Measurements from ENCODE around the gene PFKL. TPM values are rescaled to one million over a fixed set of nuclear protein-coding genes. Genes with fewer than 3 reads are reported as not detected.

Gene PFKL
- total RNA-seq, 3 donors from 2014 or later: 102 to 122 (median 116) TPM

DNA sequence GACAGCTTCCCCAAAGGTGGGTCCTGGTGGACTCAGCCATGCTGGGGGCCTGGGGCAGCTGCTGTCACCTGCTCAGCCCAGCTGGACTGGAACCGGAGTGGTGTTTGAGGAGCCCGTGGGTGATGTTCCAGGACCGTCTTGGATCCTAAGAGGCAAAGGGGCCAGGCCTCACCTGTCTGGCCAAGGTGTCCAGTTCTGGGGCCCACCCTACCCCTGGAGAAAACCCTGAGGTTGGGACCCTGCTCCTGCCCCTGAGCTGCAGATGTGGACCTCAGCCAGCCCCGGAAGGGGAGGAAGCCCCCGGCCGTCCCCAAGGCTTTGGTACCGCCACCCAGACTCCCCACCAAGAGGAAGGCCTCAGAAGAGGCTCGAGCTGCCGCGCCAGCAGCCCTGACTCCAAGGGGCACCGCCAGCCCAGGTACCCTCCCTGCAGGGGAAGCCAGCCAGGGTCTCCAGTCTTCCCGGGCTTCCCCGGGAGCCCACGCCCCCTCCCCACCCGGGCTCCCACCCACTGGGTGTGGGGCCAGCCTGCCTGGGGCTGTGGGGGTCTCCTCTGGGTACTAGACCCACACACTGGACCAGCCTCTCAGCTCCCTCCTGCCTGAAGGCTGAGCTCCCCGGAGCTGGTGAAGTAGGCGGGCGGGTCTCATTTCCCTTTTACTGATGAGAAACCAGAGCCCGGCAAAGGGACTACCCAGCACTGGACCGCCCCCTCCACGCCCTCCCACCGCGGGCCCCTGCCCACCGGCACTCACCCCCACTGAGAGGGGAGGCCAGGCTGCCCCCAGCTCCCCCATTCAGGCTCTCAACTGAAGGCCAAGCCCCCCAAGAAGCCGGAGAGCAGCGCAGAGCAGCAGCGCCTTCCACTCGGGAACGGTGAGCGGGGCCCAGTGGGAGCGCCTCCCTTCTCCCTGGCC is 12.9 kb upstream of the PFKL start:
- no peaks in the 10 kb centered on the region for H3K36me3 Mint-ChIP-seq (ENCODE audit: insufficient read depth)
- no peak overlapping the region for H3K4me3 Mint-ChIP-seq
- DNase-seq (no peak), ATAC-seq (no peak)
- H3K4me1 Mint-ChIP-seq (ENCODE audit: low read depth): peaks cover 2% of the 10 kb centered on the region
- H3K9me3 Mint-ChIP-seq: no peaks in the 10 kb centered on the region
- peaks cover 2% of the 10 kb centered on the region for H3K27me3 Mint-ChIP-seq (ENCODE audit: low read depth)

- no peak overlapping the region for H3K4me3 Mint-ChIP-seq
- DNase-seq: no peak
- no peak for ATAC-seq
- H3K9me3 Mint-ChIP-seq: no peaks in the 10 kb centered on the region
- no peaks in the 10 kb centered on the region for H3K36me3 Mint-ChIP-seq (ENCODE audit: insufficient read depth)
- H3K27me3 Mint-ChIP-seq (ENCODE audit: low read depth): peaks cover 2% of the 10 kb centered on the region
- peaks cover 4% of the 10 kb centered on the region for H3K4me1 Mint-ChIP-seq (ENCODE audit: low read depth)
Observed at GRCh38 chr21:44288251-44289110, 11.4 kb upstream of the PFKL start.

- H3K4me1 Mint-ChIP-seq (ENCODE audit: low read depth): peaks cover 5% of the 10 kb centered on the region
- peaks cover 2% of the 10 kb centered on the region for H3K27me3 Mint-ChIP-seq (ENCODE audit: low read depth)
- no peak for ATAC-seq
Observed at GRCh38 chr21:44289381-44290010, 10.4 kb upstream of the PFKL start.

GRCh38 chr21:44290327-44291077 is 9.4 kb upstream of the PFKL start:
- Mint-ChIP-seq H3K4me1 (ENCODE audit: low read depth) (peaks cover 9% of the 10 kb centered on the region), H3K36me3 (ENCODE audit: insufficient read depth) (no peaks in the 10 kb centered on the region), H3K27me3 (ENCODE audit: low read depth) (peaks cover 2% of the 10 kb centered on the region), H3K9me3 (no peaks in the 10 kb centered on the region), H3K4me3 (no peak overlapping the region)
- no peak for DNase-seq
- ATAC-seq: no peak

More at GRCh38 chr21:44289381-44290010, 10.4 kb upstream of the PFKL start:
- H3K9me3 Mint-ChIP-seq: no peaks in the 10 kb centered on the region
- no peaks in the 10 kb centered on the region for H3K36me3 Mint-ChIP-seq (ENCODE audit: insufficient read depth)
- H3K4me3 Mint-ChIP-seq: no peak overlapping the region
- DNase-seq: no peak

- no peak for ATAC-seq
- Mint-ChIP-seq H3K4me1 (ENCODE audit: low read depth) (peaks cover 9% of the 10 kb centered on the region), H3K9me3 (no peaks in the 10 kb centered on the region), H3K27me3 (ENCODE audit: low read depth) (peaks cover 2% of the 10 kb centered on the region), H3K4me3 (no peak overlapping the region), H3K36me3 (ENCODE audit: insufficient read depth) (no peaks in the 10 kb centered on the region)
- DNase-seq: no peak
Observed at GRCh38 chr21:44291078-44291935, 8.5 kb upstream of the PFKL start.

- no peak for ATAC-seq
- no peaks in the 10 kb centered on the region for H3K36me3 Mint-ChIP-seq (ENCODE audit: insufficient read depth)
- H3K4me1 Mint-ChIP-seq (ENCODE audit: low read depth): peaks cover 9% of the 10 kb centered on the region
- H3K4me3 Mint-ChIP-seq: no peak overlapping the region
- no peaks in the 10 kb centered on the region for H3K9me3 Mint-ChIP-seq
- DNase-seq: no peak
- peaks cover 2% of the 10 kb centered on the region for H3K27me3 Mint-ChIP-seq (ENCODE audit: low read depth)
Observed at GRCh38 chr21:44291936-44292811, 7.7 kb upstream of the PFKL start.

- H3K4me3 Mint-ChIP-seq: no peak overlapping the region
- DNase-seq (no peak), ATAC-seq (no peak)
- no peaks in the 10 kb centered on the region for H3K9me3 Mint-ChIP-seq
- peaks cover 15% of the 10 kb centered on the region for H3K4me1 Mint-ChIP-seq (ENCODE audit: low read depth)
- H3K27me3 Mint-ChIP-seq (ENCODE audit: low read depth): peaks cover under 1% of the 10 kb centered on the region
- no peaks in the 10 kb centered on the region for H3K36me3 Mint-ChIP-seq (ENCODE audit: insufficient read depth)
Observed at GRCh38 chr21:44292812-44293195, 7.0 kb upstream of the PFKL start.

GRCh38 chr21:44293551-44294231 is 6.2 kb upstream of the PFKL start:
- H3K4me1 Mint-ChIP-seq (ENCODE audit: low read depth): peaks cover 24% of the 10 kb centered on the region
- no peaks in the 10 kb centered on the region for H3K9me3 Mint-ChIP-seq
- DNase-seq (no peak), ATAC-seq (peak; percentile 28 to 33)
- no peak overlapping the region for H3K4me3 Mint-ChIP-seq
- H3K27me3 Mint-ChIP-seq (ENCODE audit: low read depth): no peaks in the 10 kb centered on the region
- H3K36me3 Mint-ChIP-seq (ENCODE audit: insufficient read depth): no peaks in the 10 kb centered on the region

GRCh38 chr21:44294391-44295162 is 5.3 kb upstream of the PFKL start:
- H3K4me3 Mint-ChIP-seq: no peak overlapping the region
- no peaks in the 10 kb centered on the region for H3K27me3 Mint-ChIP-seq (ENCODE audit: low read depth)
- no peaks in the 10 kb centered on the region for H3K9me3 Mint-ChIP-seq
- ATAC-seq (no peak), DNase-seq (no peak)
- H3K4me1 Mint-ChIP-seq (ENCODE audit: low read depth): peaks cover 29% of the 10 kb centered on the region
- H3K36me3 Mint-ChIP-seq (ENCODE audit: insufficient read depth): no peaks in the 10 kb centered on the region

- no peak overlapping the region for H3K4me3 Mint-ChIP-seq
Observed at GRCh38 chr21:44295163-44295573, 4.7 kb upstream of the PFKL start.

GRCh38 chr21:44295646-44296045 is 4.2 kb upstream of the PFKL start:
- no peaks in the 10 kb centered on the region for H3K36me3 Mint-ChIP-seq (ENCODE audit: insufficient read depth)
- ATAC-seq (no peak), DNase-seq (no peak)
- H3K4me1 Mint-ChIP-seq (ENCODE audit: low read depth): peaks cover 27% of the 10 kb centered on the region
- no peaks in the 10 kb centered on the region for H3K27me3 Mint-ChIP-seq (ENCODE audit: low read depth)
- no peaks in the 10 kb centered on the region for H3K9me3 Mint-ChIP-seq
- no peak overlapping the region for H3K4me3 Mint-ChIP-seq

More at GRCh38 chr21:44295163-44295573, 4.7 kb upstream of the PFKL start:
- Mint-ChIP-seq H3K36me3 (ENCODE audit: insufficient read depth) (no peaks in the 10 kb centered on the region), H3K4me1 (ENCODE audit: low read depth) (peaks cover 29% of the 10 kb centered on the region), H3K9me3 (no peaks in the 10 kb centered on the region), H3K27me3 (ENCODE audit: low read depth) (no peaks in the 10 kb centered on the region)
- DNase-seq (no peak), ATAC-seq (no peak)
